GM19035 (cell line): ENCODE results near the gene PCBP3.
"Not testable (repeated sequence)": the region's sequence is repeated elsewhere in the genome, so short reads cannot be mapped to it uniquely, and the experiment has no call there.

ENCODE experiments used
- ATAC-seq: cut with Tn5 transposase; IDR thresholded peaks from one replicate; pipeline ENCODE4 v1.9.1; 2021; ENCODE audit not compliant: unreplicated experiment

Gene PCBP3

DNA sequence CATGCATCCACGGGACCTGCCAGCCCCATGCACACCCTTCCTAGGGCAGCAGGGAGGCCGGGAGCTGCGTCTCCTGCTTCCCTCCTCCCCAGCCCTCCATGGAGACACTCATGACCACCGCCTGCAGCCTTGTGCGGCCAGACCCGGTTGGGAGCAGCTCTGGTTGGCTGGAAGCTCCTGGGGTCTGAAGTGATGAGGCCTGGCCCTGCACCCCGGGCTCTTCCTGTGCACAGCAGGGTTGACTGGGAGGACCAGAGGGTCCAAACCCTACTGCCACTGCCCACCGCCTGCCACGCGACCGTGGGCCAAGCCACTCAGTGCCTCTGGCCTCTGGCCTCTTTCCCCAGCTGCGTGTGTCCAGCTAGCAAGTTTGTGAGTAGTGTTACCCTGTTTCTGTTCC, 226.9 kb downstream of the PCBP3 start:
- ATAC-seq = no peak

DNA sequence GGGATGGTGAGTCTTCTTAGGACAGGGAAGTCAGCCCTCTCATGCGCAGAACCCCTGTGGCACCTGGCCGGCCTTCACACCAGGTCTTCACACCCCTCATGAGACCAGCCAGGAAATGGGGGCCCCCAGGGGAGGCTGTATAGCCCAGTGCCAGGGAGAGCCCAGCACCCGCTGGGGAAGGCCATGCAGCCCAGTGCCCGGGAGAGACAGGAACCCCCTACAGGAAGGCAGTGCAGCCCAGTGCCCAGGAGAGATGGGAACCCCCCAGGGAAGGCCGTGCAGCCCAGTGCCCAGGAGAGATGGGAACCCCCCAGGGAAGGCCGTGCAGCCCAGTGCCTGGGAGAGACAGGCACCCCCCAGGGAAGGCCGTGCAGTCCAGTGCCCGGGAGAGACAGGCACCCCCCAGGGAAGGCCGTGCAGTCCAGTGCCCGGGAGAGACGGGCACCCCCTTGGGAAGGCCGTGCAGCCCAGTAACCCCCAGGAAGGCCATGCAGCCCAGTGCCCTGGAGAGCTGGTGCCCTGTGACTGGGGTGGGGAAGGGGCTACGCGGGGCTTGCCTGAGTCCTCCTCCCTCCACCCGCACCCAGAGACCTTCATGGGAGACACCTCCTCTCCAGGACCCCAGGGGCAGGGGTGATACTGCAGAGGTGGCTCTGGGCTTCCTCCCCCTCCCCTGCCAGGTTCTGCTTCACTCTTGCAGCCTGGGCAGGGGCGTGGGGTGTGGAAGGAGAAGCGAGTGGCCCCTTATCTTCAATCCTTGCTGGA, 227.5 kb downstream of the PCBP3 start:
- no peak for ATAC-seq

DNA sequence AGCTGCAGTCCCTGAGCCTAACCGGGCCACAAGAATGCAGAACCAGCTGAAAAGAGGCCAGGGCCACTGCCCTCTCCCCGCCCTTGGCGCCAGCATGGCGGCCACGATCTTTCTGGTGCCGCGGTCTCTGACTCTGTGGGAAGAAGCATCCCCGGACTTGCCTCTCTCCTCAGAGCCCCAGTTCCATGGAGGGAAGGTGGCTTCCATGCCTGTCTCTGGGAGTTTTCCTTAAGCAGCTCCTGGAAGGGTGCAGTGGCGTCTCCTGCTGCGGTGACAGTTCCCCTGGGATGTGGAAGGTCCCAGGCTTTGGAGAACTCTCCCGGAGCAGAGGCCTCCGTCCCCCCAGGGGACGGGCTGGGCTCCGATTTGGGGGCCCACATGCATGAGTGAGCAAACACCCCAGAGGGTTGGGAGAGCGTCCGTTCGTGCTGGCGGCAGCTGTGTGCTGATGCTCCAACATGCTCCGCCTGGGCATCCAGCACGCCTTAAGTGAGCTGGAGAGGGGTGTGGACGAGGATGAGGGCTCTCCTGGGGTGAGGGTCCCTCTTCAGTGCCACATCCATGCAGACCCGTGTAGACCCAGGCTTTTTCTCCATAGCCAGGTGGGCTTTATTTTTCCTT, 228.2 kb downstream of the PCBP3 start:
- no peak for ATAC-seq

DNA sequence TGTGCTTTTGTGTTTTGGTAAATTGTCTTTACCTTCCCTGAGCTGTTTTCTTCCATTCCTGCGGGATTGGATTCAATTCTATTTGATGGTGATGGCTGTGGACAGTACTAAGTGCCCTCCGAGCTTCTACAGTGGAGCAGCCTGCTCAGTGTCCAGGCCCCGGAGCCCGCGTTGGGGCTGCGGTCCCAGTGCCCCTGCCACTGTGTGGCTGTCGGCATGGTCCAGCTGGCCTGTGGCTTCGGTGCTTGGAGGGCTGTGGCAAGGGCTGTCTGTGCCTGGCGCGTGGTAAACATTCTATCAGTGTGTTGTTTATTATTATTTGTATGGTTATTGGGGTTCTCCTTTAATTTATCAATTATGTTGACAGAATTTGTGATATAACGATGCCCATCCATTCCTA, 228.9 kb downstream of the PCBP3 start:
- no peak for ATAC-seq

DNA sequence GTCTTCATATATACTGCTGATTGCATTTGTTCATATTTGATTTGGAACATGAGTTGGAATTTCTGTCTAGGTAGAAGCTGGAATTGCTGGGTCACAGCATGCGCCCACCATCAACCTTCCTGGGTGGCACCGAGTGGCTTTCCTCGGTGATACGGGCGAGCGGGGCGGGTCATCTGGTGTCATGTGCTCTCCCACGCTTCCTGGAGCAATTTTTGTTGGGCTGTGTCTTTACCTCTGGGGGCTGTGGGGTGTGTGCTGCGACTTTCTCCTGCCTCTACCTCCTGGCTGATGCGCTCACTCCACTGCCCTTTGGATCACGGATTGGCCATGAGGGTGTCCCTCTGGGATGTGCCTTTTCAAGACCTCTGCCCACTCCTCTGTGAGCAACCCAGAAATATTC, 229.4 kb downstream of the PCBP3 start:
- ATAC-seq = no peak

DNA sequence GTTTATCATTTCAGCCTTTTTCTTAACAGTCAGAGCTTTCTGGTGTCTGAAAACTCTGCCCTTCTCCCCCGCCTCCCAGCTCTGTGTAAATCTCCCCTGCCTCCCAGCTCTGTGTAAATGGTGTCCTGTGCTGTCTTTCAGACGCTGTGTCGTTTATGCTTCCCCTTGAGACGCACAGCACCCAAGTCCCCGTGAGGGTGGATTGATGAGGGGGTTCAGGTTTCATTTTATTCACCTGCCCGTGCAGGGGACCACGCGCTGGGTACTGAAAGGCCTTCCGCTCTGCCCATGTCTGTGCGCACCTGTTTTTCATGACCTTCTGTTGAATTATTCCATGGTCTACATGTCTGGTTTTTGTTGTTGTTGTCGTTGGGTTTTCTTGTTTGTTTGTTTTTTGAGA, 229.9 kb downstream of the PCBP3 start:
- ATAC-seq = no peak

DNA sequence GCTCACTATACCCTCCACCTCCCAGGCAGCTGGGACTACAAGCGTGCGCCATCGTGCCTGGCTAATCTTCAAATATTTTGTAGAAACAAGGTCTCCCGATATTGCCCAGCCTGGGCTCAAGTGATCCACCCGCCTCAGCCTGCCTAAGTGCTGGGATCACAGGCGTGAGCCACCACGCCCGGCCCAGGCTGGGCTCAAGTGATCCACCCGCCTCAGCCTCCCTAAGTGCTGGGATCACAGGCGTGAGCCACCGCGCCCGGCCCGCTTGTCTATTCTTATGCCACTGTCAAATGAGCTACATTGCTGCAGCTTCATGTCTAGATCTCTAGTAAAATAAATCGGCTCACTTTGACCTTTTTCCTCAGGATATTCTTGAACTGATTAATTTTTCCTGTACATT, 230.3 kb downstream of the PCBP3 start:
- no peak for ATAC-seq

DNA sequence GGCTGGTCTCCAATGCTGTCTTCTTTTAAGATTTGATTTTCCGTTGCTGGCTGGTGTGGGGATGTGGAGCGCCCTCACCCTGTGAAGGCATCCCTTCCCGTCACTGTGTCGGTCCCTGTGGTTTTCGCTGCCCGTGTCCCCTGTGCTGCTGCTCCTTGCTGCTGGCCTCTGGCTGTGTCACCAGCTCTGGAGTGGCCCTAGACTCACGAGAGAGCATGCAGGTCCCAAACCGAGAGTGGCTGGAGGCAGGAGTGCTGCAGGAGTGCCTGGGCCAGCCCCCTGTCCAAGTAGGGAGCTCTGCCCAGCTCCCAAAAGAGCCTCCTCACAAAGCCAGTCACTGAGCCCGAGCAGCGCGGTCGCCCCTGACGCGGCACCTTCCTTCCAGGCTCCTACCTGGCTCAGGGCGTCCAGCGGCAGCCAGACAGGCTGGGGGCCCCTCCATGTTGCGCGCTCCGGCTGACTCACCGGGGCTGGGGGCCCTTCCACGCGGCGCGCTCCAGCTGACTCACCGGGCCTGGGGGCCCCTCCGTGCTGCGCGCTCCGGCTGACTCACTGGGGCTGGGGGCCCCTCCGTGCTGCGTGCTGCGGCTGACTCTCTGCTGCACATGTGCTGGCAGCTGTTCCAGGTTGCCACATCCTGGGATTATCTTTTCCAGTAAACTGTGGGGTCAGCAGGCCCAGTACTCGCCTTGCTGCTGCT, 231.3 kb downstream of the PCBP3 start:
- ATAC-seq = no peak

DNA sequence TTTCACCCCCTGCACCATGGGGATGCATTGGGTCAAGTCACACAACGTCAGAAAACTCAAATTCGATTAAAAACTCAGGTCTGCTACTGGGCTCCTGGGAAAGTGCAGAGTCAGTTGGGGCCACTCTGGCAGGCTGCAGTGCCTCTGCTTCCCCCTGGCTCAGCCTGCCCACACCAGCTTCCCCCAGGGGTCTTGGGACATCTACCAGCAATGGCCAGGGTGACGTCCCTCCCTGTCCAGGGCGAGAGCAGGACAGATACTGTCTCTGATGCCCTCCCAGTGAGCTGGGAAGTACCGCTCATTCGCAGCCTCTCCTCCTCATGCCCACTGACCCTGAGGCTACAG, 231.9 kb downstream of the PCBP3 start:
- no peak for ATAC-seq

DNA sequence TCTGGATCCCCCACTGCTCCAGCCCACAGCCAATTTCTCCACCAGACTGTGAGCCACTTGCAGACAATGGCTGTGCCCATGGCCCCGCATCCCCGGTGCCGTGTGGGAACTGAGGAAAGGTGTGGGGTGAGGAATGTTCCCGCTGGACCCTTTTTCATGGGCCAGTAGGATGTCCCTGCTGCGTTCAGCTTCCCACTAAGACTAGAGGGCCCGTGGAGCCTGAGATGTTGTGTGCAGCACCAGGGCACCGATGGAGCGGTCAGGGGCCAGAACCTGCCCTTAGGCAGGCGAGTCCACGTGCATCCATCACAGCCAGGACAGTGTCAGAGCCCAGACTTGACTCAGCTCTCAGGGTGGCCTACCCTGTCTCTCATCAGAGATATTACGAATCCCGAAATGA, 232.4 kb downstream of the PCBP3 start:
- no peak for ATAC-seq

DNA sequence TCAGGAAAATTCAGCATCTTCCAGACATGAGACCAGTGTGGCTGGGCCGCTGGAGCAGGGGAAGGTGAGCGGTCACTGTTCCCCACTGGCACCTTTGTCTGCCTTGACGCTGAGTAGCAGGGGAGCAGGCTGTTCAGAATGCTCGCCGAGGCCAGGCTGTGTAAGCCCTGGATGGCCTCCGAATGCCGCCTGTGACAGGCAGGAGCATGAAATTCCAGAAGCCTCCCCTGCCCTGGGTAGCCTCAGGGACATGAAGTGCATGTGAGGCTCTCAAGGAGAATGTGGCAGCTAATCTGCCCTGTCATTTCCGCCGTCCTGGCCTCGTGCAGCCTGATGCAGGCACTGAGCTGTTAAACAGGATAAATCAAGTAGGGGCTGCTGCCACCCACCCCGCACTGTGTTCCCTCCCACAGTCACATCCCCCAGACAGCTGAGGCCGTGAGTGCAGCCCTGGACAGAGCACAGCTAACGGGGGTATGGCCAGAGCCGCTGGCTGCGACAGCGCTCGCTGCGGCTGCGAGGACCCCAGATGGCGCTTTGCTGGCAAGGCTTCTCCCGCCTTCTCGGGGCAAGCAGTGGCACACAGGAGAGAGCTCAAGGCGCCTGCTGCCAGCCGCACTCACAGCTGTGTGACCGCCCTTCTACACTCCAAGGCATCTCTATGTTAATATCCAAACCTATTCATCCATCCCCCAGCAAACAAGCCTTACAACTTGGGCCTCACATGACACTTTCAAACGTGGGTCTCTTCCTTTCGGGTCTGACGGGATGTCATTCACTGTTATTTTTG, 233.1 kb downstream of the PCBP3 start:
- no peak for ATAC-seq

DNA sequence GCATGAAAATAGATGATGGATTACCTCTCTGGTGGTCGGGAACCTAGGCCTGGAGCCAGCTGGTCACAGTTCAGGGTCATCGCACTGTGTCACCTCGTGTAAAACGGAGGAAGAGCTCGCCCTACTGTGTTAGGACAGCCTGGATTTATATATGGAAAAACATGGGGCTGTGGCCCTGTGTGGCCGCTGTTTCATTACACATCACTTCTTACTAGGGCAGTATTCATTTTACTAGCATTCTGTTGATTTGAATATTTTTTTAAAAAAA, 233.6 kb downstream of the PCBP3 start:
- no peak for ATAC-seq

DNA sequence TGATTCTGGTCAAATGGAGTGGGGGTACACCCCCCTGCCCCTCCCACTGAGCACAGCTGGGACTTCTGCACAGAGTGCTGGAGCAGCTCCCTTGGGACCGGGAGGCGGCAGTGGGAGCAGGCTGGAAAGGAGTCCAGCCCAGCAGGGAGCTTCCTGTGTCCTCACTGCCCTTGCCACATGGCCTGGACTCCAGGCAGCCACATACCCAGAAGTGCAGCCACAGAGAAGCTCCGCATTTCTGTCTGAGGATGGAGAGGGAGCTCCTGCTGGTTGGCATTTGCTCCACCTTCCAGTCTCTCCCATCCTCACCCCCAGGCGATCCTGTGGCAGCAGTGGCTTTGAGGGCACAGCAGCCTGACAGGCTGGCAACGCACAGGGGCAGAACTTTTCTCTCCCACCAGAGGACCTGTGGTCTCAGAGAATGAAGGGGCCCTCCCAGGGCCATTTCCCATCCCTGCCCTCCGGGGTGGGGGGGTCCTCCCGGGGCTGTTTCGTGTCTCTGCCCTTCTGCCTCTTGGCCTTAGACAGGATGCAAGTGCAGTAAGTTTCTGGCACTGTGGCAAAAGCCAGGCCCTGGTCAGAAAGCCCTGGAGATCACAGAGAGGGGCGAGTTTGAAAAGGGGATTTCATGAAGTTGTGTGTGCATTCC, 234.4 kb downstream of the PCBP3 start:
- no peak for ATAC-seq

DNA sequence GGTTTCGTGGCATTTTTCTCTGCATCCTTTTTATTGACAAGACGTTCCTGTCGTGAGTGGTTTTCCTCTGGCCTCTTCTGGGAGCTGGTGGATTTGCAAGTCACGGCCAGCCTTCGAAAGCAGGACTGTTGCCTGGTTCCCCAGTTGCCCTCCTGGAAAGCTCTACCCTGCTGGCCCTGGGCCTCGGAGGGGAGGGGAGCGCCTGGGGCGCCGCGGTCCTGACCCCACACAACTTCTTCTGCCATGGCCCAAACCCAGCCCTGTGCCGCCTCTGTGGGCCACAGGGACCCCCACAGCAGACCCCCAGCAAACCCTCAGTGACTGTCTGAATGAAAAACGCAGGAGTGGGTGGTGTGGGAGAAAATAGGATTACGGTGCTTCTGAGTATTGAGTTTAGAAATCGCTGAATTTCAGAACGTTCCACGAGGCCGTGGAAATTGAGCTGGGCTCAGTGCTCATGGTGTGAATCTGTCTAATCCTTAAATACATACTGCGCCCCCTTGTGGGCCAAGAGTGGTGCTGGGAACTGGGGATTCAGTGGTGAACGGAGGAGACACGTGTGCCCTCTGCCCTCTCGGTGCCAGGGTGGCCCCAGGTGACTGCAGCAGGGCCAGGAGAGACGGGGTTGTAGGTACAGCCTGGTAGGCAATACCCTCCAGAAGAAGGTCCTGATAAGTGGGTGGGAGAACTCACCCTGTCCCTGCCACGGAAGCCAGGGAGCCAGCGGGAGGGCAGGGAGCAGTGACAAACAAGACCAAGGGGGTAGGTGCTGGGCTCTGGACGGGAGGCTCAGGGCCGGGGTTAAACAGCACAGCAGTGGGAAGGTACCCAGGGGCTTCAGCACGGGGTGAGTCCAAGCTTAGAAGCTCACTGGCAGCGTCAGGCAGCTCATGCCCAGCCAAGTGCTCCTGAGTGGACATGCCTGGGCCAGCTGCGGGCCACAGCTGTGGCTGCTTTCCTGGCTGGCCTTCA, 236.9 kb downstream of the PCBP3 start:
- no peak for ATAC-seq

DNA sequence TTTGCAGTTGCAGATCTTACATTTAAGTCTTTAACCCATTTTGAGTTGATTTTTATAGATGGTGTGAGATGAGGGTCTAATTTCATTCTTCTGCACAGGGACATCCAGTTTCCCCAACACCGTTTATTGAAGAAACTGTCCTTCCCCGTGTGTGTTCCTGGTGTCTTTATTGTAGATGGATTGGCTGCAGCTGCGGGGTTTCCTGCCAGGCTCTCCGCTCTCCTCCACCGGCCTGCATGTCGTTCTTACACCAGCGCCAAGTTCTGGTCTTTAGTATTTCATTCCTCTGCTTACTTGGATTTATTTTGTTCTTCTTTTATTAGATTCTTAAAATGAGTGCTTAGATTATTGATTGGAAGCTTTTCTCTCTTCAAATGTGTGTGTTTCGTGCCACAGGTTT, 239.1 kb downstream of the PCBP3 start:
- no peak for ATAC-seq

DNA sequence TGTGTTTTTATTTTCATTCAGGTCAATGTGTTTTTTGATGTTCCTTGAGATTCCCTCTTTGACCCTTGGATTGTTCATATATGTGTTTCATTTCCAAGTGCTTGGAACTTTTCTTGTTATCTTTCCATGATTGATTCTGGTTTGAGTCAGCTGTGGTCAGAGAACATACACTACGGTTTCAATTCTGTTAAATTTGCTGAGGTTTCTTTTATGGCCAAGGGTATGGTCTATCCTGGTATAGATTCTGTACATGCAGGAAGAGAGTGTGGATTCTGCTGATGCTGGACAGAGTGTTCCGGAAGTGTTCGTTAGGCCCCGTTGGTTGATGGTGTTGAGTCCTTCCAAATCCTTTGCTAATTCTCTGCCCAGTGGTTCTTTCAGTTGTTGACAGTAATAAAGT, 239.6 kb downstream of the PCBP3 start:
- ATAC-seq = no peak

DNA sequence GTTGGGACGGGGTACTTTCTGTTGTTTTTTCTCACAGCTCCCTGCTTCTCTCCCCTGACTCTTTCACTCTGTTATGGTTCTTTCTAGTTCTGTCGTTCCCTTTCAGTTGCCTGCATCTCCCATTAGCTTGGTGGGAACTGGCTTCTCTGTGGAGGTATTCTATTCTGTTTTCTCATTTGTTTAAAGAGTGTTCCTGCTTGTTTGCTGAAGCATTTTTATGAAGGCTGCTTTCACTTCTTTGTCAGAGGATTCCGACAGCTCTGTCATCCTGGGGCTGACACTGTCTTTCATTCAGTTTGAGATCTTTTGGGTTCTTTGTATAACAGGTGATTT, 242.0 kb downstream of the PCBP3 start:
- no peak for ATAC-seq

DNA sequence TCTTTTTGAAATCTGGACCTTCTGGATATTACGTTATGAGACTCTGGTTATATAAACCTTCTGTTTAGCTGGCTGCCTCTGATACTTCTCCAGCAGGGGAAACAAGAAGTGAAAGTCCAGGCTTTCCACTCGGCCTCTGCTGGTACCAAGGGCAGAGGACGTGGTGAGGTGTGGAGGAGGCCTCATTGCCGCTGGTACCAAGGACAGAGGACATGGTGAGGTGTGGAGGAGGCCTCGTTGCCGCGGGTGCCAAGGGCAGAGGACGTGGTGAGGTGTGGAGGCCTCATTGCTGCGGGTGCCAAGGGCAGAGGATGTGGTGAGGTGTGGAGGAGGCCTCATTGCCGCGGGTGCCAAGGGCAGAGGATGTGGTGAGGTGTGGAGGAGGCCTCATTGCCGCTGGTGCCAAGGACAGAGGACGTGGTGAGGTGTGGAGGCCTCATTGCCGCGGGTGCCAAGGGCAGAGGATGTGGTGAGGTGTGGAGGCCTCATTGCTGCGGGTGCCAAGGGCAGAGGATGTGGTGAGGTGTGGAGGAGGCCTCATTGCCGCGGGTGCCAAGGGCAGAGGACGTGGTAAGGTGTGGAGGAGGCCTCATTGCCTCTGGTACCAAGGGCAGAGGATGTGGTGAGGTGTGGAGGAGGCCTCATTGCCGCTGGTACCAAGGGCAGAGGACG, 242.5 kb downstream of the PCBP3 start:
- not testable (repeated sequence) for ATAC-seq

DNA sequence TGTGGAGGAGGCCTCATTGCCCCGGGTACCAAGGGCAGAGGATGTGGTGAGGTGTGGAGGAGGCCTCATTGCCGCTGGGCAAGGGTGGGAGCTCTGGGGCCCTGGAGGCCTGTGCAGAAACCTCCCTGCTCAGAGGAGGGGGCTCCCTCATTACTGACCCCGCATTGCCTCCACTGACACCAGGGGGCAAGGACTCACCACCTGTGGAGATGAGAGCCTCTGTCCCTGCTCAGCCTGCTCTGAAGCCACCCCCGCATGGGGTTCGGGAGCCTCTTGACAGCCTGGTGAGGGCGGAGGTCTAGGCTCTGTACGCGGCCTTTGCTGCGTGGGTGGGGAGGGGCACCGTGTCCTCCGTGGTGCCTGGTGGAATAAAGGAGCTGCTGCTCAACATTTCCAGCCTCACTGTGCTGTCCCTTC, 243.1 kb downstream of the PCBP3 start:
- no peak for ATAC-seq

DNA sequence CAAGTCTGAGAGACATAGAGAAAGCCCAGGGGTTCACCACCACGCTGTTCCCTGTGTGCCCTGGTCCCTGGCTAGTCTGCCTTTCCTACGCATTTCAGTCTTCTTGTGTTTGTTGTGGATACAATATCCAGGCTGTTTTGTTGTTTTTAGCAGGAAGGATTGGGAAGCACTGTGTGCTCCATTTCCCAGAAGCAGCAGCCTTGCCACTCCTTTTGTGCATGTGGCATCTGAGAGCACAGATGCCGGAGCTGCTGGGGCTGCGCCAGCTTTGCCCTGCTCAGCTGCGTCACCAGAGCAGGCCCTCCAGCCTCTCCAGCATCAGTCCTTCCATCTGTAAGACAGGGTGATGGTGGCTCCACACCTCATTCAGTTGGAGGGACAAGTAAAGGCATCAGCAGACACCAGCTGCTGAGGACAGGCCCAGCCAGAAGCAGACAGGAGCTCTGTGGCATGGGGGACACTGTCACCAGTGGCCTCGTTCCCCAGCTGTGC, 243.6 kb downstream of the PCBP3 start:
- ATAC-seq = no peak
